Measurements from ENCODE around the gene CDCA4. TPM values are rescaled to one million over a fixed set of nuclear protein-coding genes. Genes with fewer than 3 reads are reported as not detected.

CDCA4 gene
- total RNA-seq, 1 donor from 2014 or later, result 50.8 TPM

DNA sequence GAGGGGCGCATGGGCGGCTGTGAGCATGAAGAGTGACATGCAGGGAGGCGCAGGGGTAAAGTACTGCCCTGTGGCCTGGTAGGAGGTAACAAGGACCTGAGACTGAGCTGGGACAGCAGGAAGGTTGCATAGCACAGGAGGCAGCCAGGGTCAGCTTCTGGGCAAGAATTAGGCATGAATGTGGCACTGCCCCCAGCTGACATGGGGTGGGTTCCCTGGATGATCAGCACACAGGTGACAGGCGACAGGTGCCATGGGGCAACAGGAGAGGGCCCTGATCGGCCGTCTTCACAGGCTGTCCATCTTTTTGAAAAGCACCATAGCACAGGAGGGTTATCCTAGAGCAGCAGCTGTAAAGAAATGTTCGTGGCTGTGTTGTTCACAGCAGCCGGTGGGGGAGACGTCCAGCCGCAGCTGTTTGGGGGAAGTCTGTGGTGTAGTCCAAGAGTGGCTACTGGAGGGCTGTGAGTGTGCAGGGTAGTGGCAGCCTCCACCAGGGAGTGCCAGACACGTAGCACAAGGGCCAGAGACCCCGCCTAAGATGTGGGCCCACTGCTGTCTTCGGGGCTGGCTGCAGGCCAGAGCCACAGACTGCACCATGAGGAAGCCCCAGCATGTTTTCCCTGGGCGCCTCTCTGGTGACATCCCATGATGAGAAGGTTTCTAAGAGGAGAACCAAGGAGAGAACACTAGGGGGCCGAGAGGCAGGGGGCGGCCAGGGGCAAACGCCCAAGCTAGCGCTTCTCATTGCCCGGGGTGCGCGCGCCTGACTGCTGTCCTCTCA lies 26.9 kb downstream of the CDCA4 start:
- Histone ChIP-seq H3K27me3 (ENCODE audit: control insufficient read depth, insufficient read depth, low read length) (no peaks in the 10 kb centered on the region), H3K4me3 (ENCODE audit: low read depth, low read length) (no peak overlapping the region), H3K36me3 (ENCODE audit: control insufficient read depth, insufficient read depth, low read length) (peaks cover 16% of the 10 kb centered on the region)
- TF ChIP-seq, protein P1, sequence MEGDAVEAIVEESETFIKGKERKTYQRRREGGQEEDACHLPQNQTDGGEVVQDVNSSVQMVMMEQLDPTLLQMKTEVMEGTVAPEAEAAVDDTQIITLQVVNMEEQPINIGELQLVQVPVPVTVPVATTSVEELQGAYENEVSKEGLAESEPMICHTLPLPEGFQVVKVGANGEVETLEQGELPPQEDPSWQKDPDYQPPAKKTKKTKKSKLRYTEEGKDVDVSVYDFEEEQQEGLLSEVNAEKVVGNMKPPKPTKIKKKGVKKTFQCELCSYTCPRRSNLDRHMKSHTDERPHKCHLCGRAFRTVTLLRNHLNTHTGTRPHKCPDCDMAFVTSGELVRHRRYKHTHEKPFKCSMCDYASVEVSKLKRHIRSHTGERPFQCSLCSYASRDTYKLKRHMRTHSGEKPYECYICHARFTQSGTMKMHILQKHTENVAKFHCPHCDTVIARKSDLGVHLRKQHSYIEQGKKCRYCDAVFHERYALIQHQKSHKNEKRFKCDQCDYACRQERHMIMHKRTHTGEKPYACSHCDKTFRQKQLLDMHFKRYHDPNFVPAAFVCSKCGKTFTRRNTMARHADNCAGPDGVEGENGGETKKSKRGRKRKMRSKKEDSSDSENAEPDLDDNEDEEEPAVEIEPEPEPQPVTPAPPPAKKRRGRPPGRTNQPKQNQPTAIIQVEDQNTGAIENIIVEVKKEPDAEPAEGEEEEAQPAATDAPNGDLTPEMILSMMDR (IDR thresholded peaks at IDR 0.05; ENCODE audit: insufficient read depth, low read length, severe bottlenecking), result no peak
- FAIRE-seq (no peak), DNase-seq (ENCODE audit: low read depth) (no peak)

DNA sequence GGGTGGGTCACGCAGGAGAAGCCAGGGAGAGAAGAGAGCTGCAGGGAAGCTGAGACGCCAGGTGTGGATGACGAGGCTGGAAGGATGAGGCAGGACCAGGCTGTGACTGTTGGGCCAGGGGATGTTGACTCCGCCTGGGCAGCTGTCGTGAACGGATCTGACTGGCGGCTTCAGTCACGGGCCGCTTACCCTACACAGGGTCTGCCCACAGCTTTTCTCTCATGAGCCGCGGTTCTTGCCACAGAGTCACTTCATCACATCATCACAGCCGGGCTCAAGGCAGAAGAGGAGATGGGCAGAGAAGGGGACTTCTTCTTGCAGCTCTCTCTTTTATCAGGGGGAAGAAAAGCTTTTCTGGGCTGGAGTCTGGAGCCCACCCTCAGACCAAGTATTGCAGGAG lies 27.6 kb downstream of the CDCA4 start:
- TF ChIP-seq, protein P1 (IDR thresholded peaks at IDR 0.05; ENCODE audit: insufficient read depth, low read length, severe bottlenecking), result no peak
- FAIRE-seq, result no peak
- Histone ChIP-seq H3K36me3 (ENCODE audit: control insufficient read depth, insufficient read depth, low read length) (peaks cover 15% of the 10 kb centered on the region), H3K27me3 (ENCODE audit: control insufficient read depth, insufficient read depth, low read length) (no peaks in the 10 kb centered on the region), H3K4me3 (ENCODE audit: low read depth, low read length) (no peak overlapping the region)
- DNase-seq (ENCODE audit: low read depth), result no peak

DNA sequence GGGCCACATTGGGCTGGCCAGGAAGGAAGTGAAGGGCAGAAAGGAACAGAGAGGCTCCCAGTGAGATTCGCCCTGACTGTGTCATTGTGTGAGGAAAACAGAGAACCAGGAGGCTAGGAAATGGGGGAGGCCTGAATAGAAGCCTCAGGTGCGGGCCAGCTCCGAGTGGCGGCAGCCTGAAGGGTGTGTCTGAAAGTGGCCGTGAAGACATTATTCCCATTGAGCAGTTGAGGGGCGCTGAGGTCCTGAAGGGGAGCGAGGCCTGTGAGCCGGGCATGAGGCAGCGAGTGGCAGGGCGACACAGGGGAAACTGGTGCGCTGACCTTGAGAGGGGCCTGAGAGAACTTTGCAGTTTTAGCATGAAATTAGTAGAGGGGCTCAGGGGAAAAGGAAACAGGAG lies 28.4 kb downstream of the CDCA4 start:
- FAIRE-seq (no peak), DNase-seq (ENCODE audit: low read depth) (no peak)
- H3K27me3 ChIP-seq (ENCODE audit: control insufficient read depth, insufficient read depth, low read length), result no peaks in the 10 kb centered on the region
- H3K36me3 ChIP-seq (ENCODE audit: control insufficient read depth, insufficient read depth, low read length), result peaks cover 15% of the 10 kb centered on the region
- H3K4me3 ChIP-seq (ENCODE audit: low read depth, low read length), result no peak overlapping the region
- TF ChIP-seq, protein P1 (IDR thresholded peaks at IDR 0.05; ENCODE audit: insufficient read depth, low read length, severe bottlenecking), result no peak

DNA sequence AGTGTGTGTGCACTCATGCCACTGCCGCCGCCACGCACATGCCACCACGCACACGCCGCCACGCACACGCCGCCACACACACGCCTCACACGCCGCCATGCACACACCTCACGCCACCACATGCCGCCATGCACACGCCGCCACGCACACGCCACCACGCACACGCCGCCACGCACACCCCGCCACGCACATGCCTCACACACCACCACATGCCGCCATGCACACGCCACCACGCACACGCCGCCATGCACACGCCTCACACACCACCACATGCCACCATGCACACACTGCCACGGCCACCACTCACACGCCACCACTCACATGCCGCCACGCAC lies 29.0 kb downstream of the CDCA4 start:
- TF ChIP-seq, protein P1 (IDR thresholded peaks at IDR 0.05; ENCODE audit: insufficient read depth, low read length, severe bottlenecking), result no peak
- no peaks in the 10 kb centered on the region for H3K27me3 ChIP-seq (ENCODE audit: control insufficient read depth, insufficient read depth, low read length)
- no peak overlapping the region for H3K4me3 ChIP-seq (ENCODE audit: low read depth, low read length)
- H3K36me3 ChIP-seq (ENCODE audit: control insufficient read depth, insufficient read depth, low read length), result peaks cover 15% of the 10 kb centered on the region
- DNase-seq (ENCODE audit: low read depth) (no peak), FAIRE-seq (no peak)

DNA sequence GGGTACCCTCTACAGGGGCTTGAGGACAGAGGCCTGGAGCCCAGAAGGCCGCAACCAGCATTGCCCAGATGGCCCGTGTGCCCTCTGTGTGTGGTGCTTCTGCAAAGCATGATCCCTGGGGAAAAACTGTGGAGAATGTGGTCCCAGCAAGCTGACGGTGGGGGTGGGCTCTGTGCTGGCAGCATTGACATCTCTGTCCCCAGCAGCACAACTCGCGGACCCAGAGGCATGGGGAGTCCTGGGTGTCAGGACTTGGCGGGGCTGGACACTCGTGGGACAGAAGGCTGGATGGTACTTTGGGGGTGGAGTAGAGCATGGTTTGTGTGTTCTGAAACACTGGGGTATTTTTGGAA lies 31.0 kb downstream of the CDCA4 start:
- peaks cover 9% of the 10 kb centered on the region for H3K36me3 ChIP-seq (ENCODE audit: control insufficient read depth, insufficient read depth, low read length)
- TF ChIP-seq, protein P1 (IDR thresholded peaks at IDR 0.05; ENCODE audit: insufficient read depth, low read length, severe bottlenecking), result no peak
- FAIRE-seq (no peak), DNase-seq (ENCODE audit: low read depth) (no peak)
- no peaks in the 10 kb centered on the region for H3K27me3 ChIP-seq (ENCODE audit: control insufficient read depth, insufficient read depth, low read length)
- H3K4me3 ChIP-seq (ENCODE audit: low read depth, low read length), result no peak overlapping the region
